Measurements from ENCODE around the gene FHL2.

DNA sequence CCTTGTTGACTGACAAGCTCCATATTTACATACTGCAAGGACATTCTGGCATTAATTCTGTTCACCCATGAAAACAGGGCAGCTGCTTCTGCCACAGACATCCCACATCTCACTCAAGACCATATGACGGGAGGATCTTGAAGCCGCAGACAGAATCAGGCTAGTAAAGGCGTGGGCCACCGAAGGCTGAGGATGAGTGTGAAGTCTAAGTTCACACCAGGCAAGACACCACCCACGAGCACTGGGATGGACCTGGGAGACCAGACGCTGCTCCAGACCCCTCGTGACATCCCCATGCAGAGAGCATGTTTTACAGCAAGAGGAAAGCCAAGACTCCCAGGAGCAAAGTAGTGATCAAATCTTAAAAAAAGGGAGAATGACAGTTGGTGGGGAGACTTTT, 3.2 kb downstream of the FHL2 start:
- TF ChIP-seq POLR2AphosphoS5 (IDR thresholded peaks at IDR 0.05; ENCODE audit: borderline replicate concordance, low read depth, low read length) (no peak), EZH2 (IDR thresholded peaks at IDR 0.05) (no peak)
